Gastrocnemius medialis (tissue), 4 donors: Measurements from ENCODE around the gene KCNAB2. TPM values are rescaled to one million over a fixed set of nuclear protein-coding genes. Genes with fewer than 3 reads are reported as not detected.
"Not testable (repeated sequence)": the region's sequence is repeated elsewhere in the genome, so short reads cannot be mapped to it uniquely, and the experiment has no call there.

ENCODE experiments used
- ATAC-seq, 2 donors: fragments of 150-250 bp; one replicate each; pipeline ENCODE4 v1.9.1; 2016
- DNase-seq, 2 donors: peaks; one replicate each; pipeline ENCODE4 v3.0.0-alpha.2; 2019
- H3K27ac ChIP-seq, 4 donors: fragments of 200-600 bp; sonication (generic); 1 replicate in 1 of 4; 2 replicates in 3 of 4; pipeline ENCODE4 v1.5.1; 2016 to 2018; ENCODE audit warnings: mild to moderate bottlenecking in 2 of 4, moderate library complexity in 1 of 4
- H3K27me3 ChIP-seq, 3 donors: fragments of 200-600 bp; sonication (generic) in 2 of 3; 1 replicate in 1 of 3; 2 replicates in 2 of 3; pipeline versions ENCODE4 v1.5.1 to v1.6.0; 2016 to 2019; ENCODE audit warnings: mild to moderate bottlenecking in 1 of 3, moderate library complexity in 1 of 3
- H3K36me3 ChIP-seq, 2 donors: fragments of 200-600 bp; sonication (generic) in 1 of 2; one replicate each; pipeline ENCODE4 v1.5.1; 2017 to 2018
- H3K4me1 ChIP-seq, 2 donors: fragments of 200-600 bp; sonication (generic) in 1 of 2; one replicate each; pipeline ENCODE4 v1.5.1; 2016 to 2017; ENCODE audit warnings: mild to moderate bottlenecking in 2 of 2
- H3K4me3 ChIP-seq, 4 donors: fragments of 200-600 bp; sonication (generic) in 3 of 4; 1 replicate in 1 of 4; 2 replicates in 3 of 4; pipeline ENCODE4 v1.5.1; 2016 to 2019; ENCODE audit warnings: mild to moderate bottlenecking in 2 of 4
- H3K9me3 ChIP-seq, 3 donors: fragments of 200-600 bp; sonication (generic) in 2 of 3; 1 replicate in 1 of 3; 2 replicates in 2 of 3; pipeline ENCODE4 v1.5.1; 2016 to 2019
- CTCF ChIP-seq, 5 experiments: fragments of 450-650 bp in 3 of 5; fragments of 200-600 bp in 2 of 5; sonication (generic) in 2 of 5; IDR thresholded peaks in 4 of 5; conservative IDR thresholded peaks in 1 of 5; 1 replicate in 4 of 5; 2 replicates in 1 of 5; pipeline ENCODE4 v1.5.1; 2016 to 2019; ENCODE audit warnings: antibody characterized with exemption in 5 of 5, mild to moderate bottlenecking in 3 of 5, moderate library complexity in 3 of 5
- POLR2A ChIP-seq, 2 donors: fragments of 450-650 bp; IDR thresholded peaks; one replicate each; pipeline ENCODE4 v1.6.1; 2017; ENCODE audit warnings: antibody characterized with exemption in 2 of 2, mild to moderate bottlenecking in 2 of 2, moderate library complexity in 2 of 2
- in situ Hi-C, 4 donors: fragments of 200-750 bp; cut with MboI; loops; one replicate each; pipeline versions ENCODE4 v1.15.0 to v1.8.0; 2017; ENCODE audit warnings: low sequenced_read_pairs in 4 of 4
- intact Hi-C: fragments of 100-400 bp; cut with DNase I; formaldehyde crosslinking; loops from one replicate; pipeline ENCODE4 v1.15.1; 2023; ENCODE audit warnings: low total_unique reads
- total RNA-seq, 4 donors: library from RNA; depleted of rRNA; stranded (reverse); fragments of >200 nt; gene quantifications; one replicate each; pipeline versions ENCODE4 v1.1.0 to v1.2.3, GENCODE V29; 2016

KCNAB2 gene
- total RNA-seq, 4 donors from 2014 or later: 2.8 to 7.8 (median 4.5) TPM

GRCh38 chr1:6075748-6076147 lies 30.1 kb downstream of the KCNAB2 start:
- H3K27ac ChIP-seq: no peak overlapping the region
- intact Hi-C loops (no loop called here), in situ Hi-C loops (no loop called here)
- peaks cover 0 to 3% (median under 1%) of the 10 kb centered on the region in 3 donors for H3K27me3 ChIP-seq
- H3K36me3 ChIP-seq: no peaks in the 10 kb centered on the region
- H3K4me1 ChIP-seq: no peaks in the 10 kb centered on the region
- no peaks in the 10 kb centered on the region for H3K9me3 ChIP-seq
- no peak for TF ChIP-seq CTCF (IDR thresholded peaks at IDR 0.05 in 4 of 5, conservative IDR thresholded peaks at IDR 0.05 in 1 of 5)
- TF ChIP-seq POLR2A (IDR thresholded peaks at IDR 0.05): no peak
- DNase-seq (no peak), ATAC-seq (no peak)
- no peak overlapping the region for H3K4me3 ChIP-seq

- H3K4me1 ChIP-seq, in situ Hi-C loops, H3K9me3 ChIP-seq, H3K27ac ChIP-seq, ATAC-seq, intact Hi-C loops, H3K4me3 ChIP-seq, H3K36me3 ChIP-seq, DNase-seq: not testable (repeated sequence)
- H3K27me3 ChIP-seq: peaks cover 9 to 14% (median 10%) of the 10 kb centered on the region in 3 donors
Measured at GRCh38 chr1:6077061-6077460, 31.4 kb downstream of the KCNAB2 start.

GRCh38 chr1:6077506-6077905 lies 31.8 kb downstream of the KCNAB2 start:
- peaks cover 10 to 18% (median 12%) of the 10 kb centered on the region in 3 donors for H3K27me3 ChIP-seq
- in situ Hi-C loops: no loop called here

GRCh38 chr1:6077919-6078318 lies 32.2 kb downstream of the KCNAB2 start:
- intact Hi-C loops (no loop called here), in situ Hi-C loops (no loop called here)
- Histone ChIP-seq H3K27me3 (peaks cover 10 to 22% (median 14%) of the 10 kb centered on the region in 3 donors), H3K4me1 (no peaks in the 10 kb centered on the region), H3K9me3 (no peaks in the 10 kb centered on the region), H3K36me3 (no peaks in the 10 kb centered on the region), H3K4me3 (no peak overlapping the region), H3K27ac (no peak overlapping the region)
- ATAC-seq (no peak), DNase-seq (no peak)
- TF ChIP-seq POLR2A (IDR thresholded peaks at IDR 0.05) (no peak), CTCF (IDR thresholded peaks at IDR 0.05 in 4 of 5, conservative IDR thresholded peaks at IDR 0.05 in 1 of 5) (no peak)

More at GRCh38 chr1:6077506-6077905, 31.8 kb downstream of the KCNAB2 start:
- no peaks in the 10 kb centered on the region for H3K36me3 ChIP-seq
- no peak overlapping the region for H3K4me3 ChIP-seq
- intact Hi-C loops: no loop called here
- TF ChIP-seq CTCF (IDR thresholded peaks at IDR 0.05 in 4 of 5, conservative IDR thresholded peaks at IDR 0.05 in 1 of 5) (no peak), POLR2A (IDR thresholded peaks at IDR 0.05) (no peak)
- no peak for ATAC-seq
- no peaks in the 10 kb centered on the region for H3K4me1 ChIP-seq
- DNase-seq: no peak
- H3K9me3 ChIP-seq: no peaks in the 10 kb centered on the region
- H3K27ac ChIP-seq: no peak overlapping the region

GRCh38 chr1:6080469-6080868 lies 34.8 kb downstream of the KCNAB2 start:
- no peaks in the 10 kb centered on the region for H3K4me1 ChIP-seq

More at GRCh38 chr1:6080469-6080868, 34.8 kb downstream of the KCNAB2 start:
- TF ChIP-seq POLR2A (IDR thresholded peaks at IDR 0.05) (no peak), CTCF (IDR thresholded peaks at IDR 0.05 in 4 of 5, conservative IDR thresholded peaks at IDR 0.05 in 1 of 5) (no peak)
- Histone ChIP-seq H3K4me3 (no peak overlapping the region), H3K36me3 (no peaks in the 10 kb centered on the region), H3K27ac (no peak overlapping the region), H3K27me3 (peaks cover 16 to 32% (median 16%) of the 10 kb centered on the region in 3 donors), H3K9me3 (no peaks in the 10 kb centered on the region)
- ATAC-seq: no peak
- in situ Hi-C loops: no loop called here
- intact Hi-C loops: no loop called here
- DNase-seq: no peak
